Measurements from ENCODE around the gene ALDH1A2. TPM values are rescaled to one million over a fixed set of nuclear protein-coding genes. Genes with fewer than 3 reads are reported as not detected.

ALDH1A2 gene
- polyA plus RNA-seq, 1 donor (not counting 4 experiments of a cell fraction or from before 2014, with no cell fraction given): 1.9 TPM

GRCh38 chr15:58058729-58059128 is 6.8 kb downstream of the ALDH1A2 start:
- dilution Hi-C loops (cut with MboI; ENCODE audit: extremely low pct_ligation_motif_present, low sequenced_read_pairs): no loop called here
- peaks cover 3% of the 10 kb centered on the region for H3K4me1 ChIP-seq (ENCODE audit: control insufficient read depth, extremely low read depth, insufficient read depth, low read length)

GRCh38 chr15:58058073-58058472 is 7.4 kb downstream of the ALDH1A2 start:
- FAIRE-seq (no peak), DNase-seq (ENCODE audit: low read depth, low spot score) (no peak)
- Histone ChIP-seq H3K9me1 (ENCODE audit: control insufficient read depth, extremely low read depth, insufficient read depth, low read length) (no peaks in the 10 kb centered on the region), H3K4me1 (ENCODE audit: control insufficient read depth, extremely low read depth, insufficient read depth, low read length) (peaks cover 3% of the 10 kb centered on the region), H3K27me3 (ENCODE audit: control insufficient read depth, extremely low read depth, insufficient read depth, low read length) (peaks cover 7% of the 10 kb centered on the region), H4K20me1 (ENCODE audit: control insufficient read depth, extremely low read depth, insufficient read depth, low read length) (no peaks in the 10 kb centered on the region), H3K4me3 (ENCODE audit: control insufficient read depth in 2 of 3, extremely low read depth in 1 of 3, insufficient read depth in 2 of 3, low read depth in 1 of 3, low read length in 3 of 3) (no peak overlapping the region), H3K79me2 (ENCODE audit: control insufficient read depth, insufficient read depth, low read length) (no peaks in the 10 kb centered on the region), H2AFZ (ENCODE audit: control insufficient read depth, low read length) (no peak overlapping the region), H3K27ac (ENCODE audit: control insufficient read depth, insufficient read depth, low read length) (no peak overlapping the region), H3K9ac (ENCODE audit: control insufficient read depth, extremely low read depth, insufficient read depth, low read length) (no peak overlapping the region), H3K36me3 (ENCODE audit: control insufficient read depth in 2 of 2, extremely low read depth in 1 of 2, insufficient read depth in 2 of 2, low read length in 2 of 2) (no peaks in the 10 kb centered on the region), H3K9me3 (ENCODE audit: control insufficient read depth, low read depth, low read length) (no peaks in the 10 kb centered on the region), H3K4me2 (ENCODE audit: control insufficient read depth, extremely low read depth, insufficient read depth, low read depth, low read length) (no peak overlapping the region)
- no peak for TF ChIP-seq EZH2 (IDR thresholded peaks at IDR 0.05; ENCODE audit: low read length)
- TF ChIP-seq, protein P1, sequence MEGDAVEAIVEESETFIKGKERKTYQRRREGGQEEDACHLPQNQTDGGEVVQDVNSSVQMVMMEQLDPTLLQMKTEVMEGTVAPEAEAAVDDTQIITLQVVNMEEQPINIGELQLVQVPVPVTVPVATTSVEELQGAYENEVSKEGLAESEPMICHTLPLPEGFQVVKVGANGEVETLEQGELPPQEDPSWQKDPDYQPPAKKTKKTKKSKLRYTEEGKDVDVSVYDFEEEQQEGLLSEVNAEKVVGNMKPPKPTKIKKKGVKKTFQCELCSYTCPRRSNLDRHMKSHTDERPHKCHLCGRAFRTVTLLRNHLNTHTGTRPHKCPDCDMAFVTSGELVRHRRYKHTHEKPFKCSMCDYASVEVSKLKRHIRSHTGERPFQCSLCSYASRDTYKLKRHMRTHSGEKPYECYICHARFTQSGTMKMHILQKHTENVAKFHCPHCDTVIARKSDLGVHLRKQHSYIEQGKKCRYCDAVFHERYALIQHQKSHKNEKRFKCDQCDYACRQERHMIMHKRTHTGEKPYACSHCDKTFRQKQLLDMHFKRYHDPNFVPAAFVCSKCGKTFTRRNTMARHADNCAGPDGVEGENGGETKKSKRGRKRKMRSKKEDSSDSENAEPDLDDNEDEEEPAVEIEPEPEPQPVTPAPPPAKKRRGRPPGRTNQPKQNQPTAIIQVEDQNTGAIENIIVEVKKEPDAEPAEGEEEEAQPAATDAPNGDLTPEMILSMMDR (optimal IDR thresholded peaks at IDR 0.05 in 1 of 3, IDR thresholded peaks at IDR 0.05 in 1 of 3, conservative IDR thresholded peaks at IDR 0.05 in 1 of 3; ENCODE audit: extremely low read depth in 1 of 3, insufficient read depth in 2 of 3, low read length in 3 of 3): no peak
- dilution Hi-C loops (cut with MboI; ENCODE audit: extremely low pct_ligation_motif_present, low sequenced_read_pairs): no loop called here

More at GRCh38 chr15:58058729-58059128, 6.8 kb downstream of the ALDH1A2 start:
- no peak overlapping the region for H3K4me3 ChIP-seq (ENCODE audit: control insufficient read depth in 2 of 3, extremely low read depth in 1 of 3, insufficient read depth in 2 of 3, low read depth in 1 of 3, low read length in 3 of 3)
- H3K9me3 ChIP-seq (ENCODE audit: control insufficient read depth, low read depth, low read length): no peaks in the 10 kb centered on the region
- no peaks in the 10 kb centered on the region for H3K79me2 ChIP-seq (ENCODE audit: control insufficient read depth, insufficient read depth, low read length)
- H3K4me2 ChIP-seq (ENCODE audit: control insufficient read depth, extremely low read depth, insufficient read depth, low read depth, low read length): no peak overlapping the region
- DNase-seq (ENCODE audit: low read depth, low spot score) (no peak), FAIRE-seq (no peak)
- no peak for TF ChIP-seq EZH2 (IDR thresholded peaks at IDR 0.05; ENCODE audit: low read length)
- TF ChIP-seq, protein P1 (optimal IDR thresholded peaks at IDR 0.05 in 1 of 3, IDR thresholded peaks at IDR 0.05 in 1 of 3, conservative IDR thresholded peaks at IDR 0.05 in 1 of 3; ENCODE audit: extremely low read depth in 1 of 3, insufficient read depth in 2 of 3, low read length in 3 of 3): no peak
- H2AFZ ChIP-seq (ENCODE audit: control insufficient read depth, low read length): no peak overlapping the region
- H3K9me1 ChIP-seq (ENCODE audit: control insufficient read depth, extremely low read depth, insufficient read depth, low read length): no peaks in the 10 kb centered on the region
- H3K36me3 ChIP-seq (ENCODE audit: control insufficient read depth in 2 of 2, extremely low read depth in 1 of 2, insufficient read depth in 2 of 2, low read length in 2 of 2): no peaks in the 10 kb centered on the region
- no peak overlapping the region for H3K27ac ChIP-seq (ENCODE audit: control insufficient read depth, insufficient read depth, low read length)
- H3K9ac ChIP-seq (ENCODE audit: control insufficient read depth, extremely low read depth, insufficient read depth, low read length): no peak overlapping the region
- peaks cover 8% of the 10 kb centered on the region for H3K27me3 ChIP-seq (ENCODE audit: control insufficient read depth, extremely low read depth, insufficient read depth, low read length)
- H4K20me1 ChIP-seq (ENCODE audit: control insufficient read depth, extremely low read depth, insufficient read depth, low read length): no peaks in the 10 kb centered on the region

All from keratinocyte (primary cell).